ENCODE measurements around the gene TRIM3.

TRIM3 gene

GRCh38 chr11:6411594-6412031 is 62.1 kb downstream of the TRIM3 start:
- H3K4me3 ChIP-seq (ENCODE audit: low read length) = no peak overlapping the region
- TF ChIP-seq, protein P1, sequence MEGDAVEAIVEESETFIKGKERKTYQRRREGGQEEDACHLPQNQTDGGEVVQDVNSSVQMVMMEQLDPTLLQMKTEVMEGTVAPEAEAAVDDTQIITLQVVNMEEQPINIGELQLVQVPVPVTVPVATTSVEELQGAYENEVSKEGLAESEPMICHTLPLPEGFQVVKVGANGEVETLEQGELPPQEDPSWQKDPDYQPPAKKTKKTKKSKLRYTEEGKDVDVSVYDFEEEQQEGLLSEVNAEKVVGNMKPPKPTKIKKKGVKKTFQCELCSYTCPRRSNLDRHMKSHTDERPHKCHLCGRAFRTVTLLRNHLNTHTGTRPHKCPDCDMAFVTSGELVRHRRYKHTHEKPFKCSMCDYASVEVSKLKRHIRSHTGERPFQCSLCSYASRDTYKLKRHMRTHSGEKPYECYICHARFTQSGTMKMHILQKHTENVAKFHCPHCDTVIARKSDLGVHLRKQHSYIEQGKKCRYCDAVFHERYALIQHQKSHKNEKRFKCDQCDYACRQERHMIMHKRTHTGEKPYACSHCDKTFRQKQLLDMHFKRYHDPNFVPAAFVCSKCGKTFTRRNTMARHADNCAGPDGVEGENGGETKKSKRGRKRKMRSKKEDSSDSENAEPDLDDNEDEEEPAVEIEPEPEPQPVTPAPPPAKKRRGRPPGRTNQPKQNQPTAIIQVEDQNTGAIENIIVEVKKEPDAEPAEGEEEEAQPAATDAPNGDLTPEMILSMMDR (IDR thresholded peaks at IDR 0.05; ENCODE audit: insufficient read depth, low read depth, low read length, missing control alignments) = no peak
- DNase-seq (ENCODE audit: low read depth) = no peak

GRCh38 chr11:6410695-6411430 is 62.9 kb downstream of the TRIM3 start:
- H3K4me3 ChIP-seq (ENCODE audit: low read length) = no peak overlapping the region
- TF ChIP-seq, protein P1 (IDR thresholded peaks at IDR 0.05; ENCODE audit: insufficient read depth, low read depth, low read length, missing control alignments) = no peak
- DNase-seq (ENCODE audit: low read depth) = no peak

DNA sequence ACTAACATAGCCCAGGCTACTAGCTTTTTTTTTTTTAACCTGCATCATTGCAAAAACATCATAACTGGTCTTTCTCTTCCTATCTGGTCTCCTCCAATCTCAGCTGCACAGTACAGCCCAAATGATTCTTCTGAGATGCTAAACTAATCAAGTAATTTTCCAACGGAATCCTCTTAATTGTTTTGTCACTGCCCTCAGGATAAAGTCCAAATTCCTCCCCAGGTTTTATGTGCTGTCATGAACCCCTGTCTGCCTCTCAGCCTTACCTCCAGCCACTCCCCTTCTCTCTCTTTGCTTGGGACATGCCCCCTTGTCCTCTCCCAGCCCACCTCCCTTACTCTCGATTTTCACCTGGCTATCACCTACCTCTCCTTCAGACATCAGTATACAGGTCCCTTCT is 67.4 kb downstream of the TRIM3 start:
- DNase-seq (ENCODE audit: low read depth) = no peak
- TF ChIP-seq, protein P1 (IDR thresholded peaks at IDR 0.05; ENCODE audit: insufficient read depth, low read depth, low read length, missing control alignments) = no peak

DNA sequence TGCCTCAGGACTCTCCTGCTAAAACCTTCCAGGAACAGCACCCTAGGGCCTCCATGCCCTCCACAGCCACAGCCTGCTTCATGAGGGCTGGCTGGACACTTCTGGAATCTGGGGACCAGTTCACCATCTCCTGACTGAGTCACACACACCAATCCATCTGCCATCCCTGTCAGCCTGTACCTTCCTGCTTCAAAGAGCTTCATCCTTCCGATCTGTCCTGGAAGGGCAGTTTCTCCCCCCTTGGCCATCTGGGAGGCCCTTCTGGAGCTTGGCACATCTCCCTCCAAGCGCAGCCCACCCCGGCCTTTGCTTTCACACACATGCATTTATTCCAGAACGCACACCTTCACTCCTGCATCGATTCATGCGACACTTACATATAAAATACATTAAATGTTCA is 67.9 kb downstream of the TRIM3 start:
- TF ChIP-seq, protein P1 (IDR thresholded peaks at IDR 0.05; ENCODE audit: insufficient read depth, low read depth, low read length, missing control alignments) = no peak
- no peak for DNase-seq (ENCODE audit: low read depth)
- no peak overlapping the region for H3K4me3 ChIP-seq (ENCODE audit: low read length)

More for the DNA sequence above, 67.4 kb downstream of the TRIM3 start:
- H3K4me3 ChIP-seq (ENCODE audit: low read length) = no peak overlapping the region

GRCh38 chr11:6405052-6405667 is 68.6 kb downstream of the TRIM3 start:
- no peak for DNase-seq (ENCODE audit: low read depth)
- TF ChIP-seq, protein P1 (IDR thresholded peaks at IDR 0.05; ENCODE audit: insufficient read depth, low read depth, low read length, missing control alignments) = no peak
- H3K4me3 ChIP-seq (ENCODE audit: low read length) = no peak overlapping the region

- TF ChIP-seq, protein P1 (IDR thresholded peaks at IDR 0.05; ENCODE audit: insufficient read depth, low read depth, low read length, missing control alignments) = no peak
- H3K4me3 ChIP-seq (ENCODE audit: low read length) = no peak overlapping the region
- peak; percentile 38 for DNase-seq (ENCODE audit: low read depth)
Observed at GRCh38 chr11:6404342-6405051, 69.2 kb downstream of the TRIM3 start.

Data from epithelial cell of esophagus (primary cell).